SU-DHL-6 (cell line): ENCODE results near the gene GSTM4.

Source experiments
- CTCF ChIP-seq: fragments of 200-600 bp; sonication (generic); IDR thresholded peaks from one replicate; pipeline ENCODE4 v1.5.1; 2017; ENCODE audit warnings: antibody characterized with exemption, mild to moderate bottlenecking, low read length, moderate library complexity; ENCODE audit not compliant: insufficient read depth, poor library complexity, severe bottlenecking
- EZH2phosphoT487 ChIP-seq: fragments of 200-600 bp; sonication (generic), shearing (Covaris generic); conservative IDR thresholded peaks from 2 replicates; pipeline ENCODE4 v1.6.1; 2018; ENCODE audit warnings: mild to moderate bottlenecking, antibody characterized with exemption, low read length, moderate library complexity, mixed read lengths

DNA sequence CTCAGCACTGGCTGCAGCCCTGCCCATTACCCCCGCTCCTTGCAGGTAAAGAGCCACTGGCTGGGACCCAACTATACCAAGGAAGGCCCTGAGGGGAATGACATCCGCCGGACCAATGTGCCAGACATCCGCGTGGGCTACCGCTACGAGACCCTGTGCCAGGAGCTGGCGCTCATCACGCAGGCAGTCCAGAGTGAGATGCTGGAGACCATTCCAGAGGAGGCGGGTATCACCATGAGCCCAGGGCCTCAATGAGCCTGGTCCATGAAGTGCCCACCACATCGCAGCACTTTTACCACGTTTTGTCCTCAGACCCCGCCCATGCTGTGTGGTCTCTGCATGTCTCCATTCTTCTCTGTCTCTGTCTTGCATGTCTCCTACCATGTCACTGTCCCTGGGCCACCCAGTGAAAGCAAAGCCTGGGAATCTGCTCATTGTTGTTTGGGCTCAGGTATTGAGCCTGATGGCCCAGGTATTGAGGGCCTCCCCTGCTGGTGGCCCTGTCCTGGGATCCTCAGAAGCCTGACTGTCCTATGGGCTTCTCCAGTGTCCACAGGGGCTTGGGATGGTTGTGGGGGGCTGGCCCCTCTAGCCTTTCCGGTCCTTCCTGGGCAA is 24.9 kb upstream of the GSTM4 start:
- no peak for TF ChIP-seq CTCF
- TF ChIP-seq EZH2phosphoT487, result no peak
